KG1 (cell line): ENCODE data around the gene TMTC4.
"Not testable (repeated sequence)": the region's sequence is repeated elsewhere in the genome, so short reads cannot be mapped to it uniquely, and the experiment has no call there.

Experiments used
- DNase-seq: peaks from one replicate; lab custom pipeline; 2025; lab: John Stamatoyannopoulos, UW

Gene TMTC4

GRCh38 chr13:100627120-100627519, 47.5 kb downstream of the TMTC4 start:
- DNase-seq: no peak

DNA sequence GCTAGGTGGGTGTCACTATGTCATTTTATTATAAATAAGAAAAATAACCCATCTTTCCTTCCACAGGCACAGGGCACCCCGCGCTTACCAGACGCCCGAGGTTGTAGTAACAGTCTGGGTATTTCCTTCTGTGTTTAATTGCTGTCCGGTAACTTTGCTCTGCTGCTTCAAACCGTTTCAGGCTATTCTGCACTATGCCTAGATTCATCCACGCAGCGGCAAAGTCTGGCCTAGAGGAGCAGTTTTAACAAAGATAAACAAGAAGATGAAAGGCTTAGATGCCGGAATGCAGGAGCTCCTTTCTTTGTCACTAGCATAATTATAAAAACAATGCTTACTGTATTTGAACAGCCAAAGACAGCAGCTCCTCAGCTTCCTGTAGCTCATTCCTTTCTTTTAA, 49.1 kb downstream of the TMTC4 start:
- no peak for DNase-seq

DNA sequence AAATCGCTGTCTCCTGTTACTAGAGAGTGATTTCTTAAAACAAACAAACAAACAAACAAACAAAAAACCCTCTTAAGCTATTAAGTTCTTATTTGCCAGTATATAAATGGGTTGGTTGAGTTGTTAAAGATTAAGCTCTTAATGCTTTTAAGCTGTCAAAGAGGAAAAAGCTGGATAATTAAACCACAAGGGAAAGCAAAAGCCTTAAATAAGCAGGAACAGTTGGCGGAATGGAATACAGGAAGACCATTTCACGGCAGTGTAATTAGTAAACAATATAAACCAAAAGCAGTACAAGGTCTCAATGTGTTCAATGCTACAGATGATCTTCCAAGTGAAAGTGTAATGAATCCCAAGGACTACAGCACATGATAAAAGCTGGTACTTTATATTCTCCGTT, 53.8 kb downstream of the TMTC4 start:
- no peak for DNase-seq

DNA sequence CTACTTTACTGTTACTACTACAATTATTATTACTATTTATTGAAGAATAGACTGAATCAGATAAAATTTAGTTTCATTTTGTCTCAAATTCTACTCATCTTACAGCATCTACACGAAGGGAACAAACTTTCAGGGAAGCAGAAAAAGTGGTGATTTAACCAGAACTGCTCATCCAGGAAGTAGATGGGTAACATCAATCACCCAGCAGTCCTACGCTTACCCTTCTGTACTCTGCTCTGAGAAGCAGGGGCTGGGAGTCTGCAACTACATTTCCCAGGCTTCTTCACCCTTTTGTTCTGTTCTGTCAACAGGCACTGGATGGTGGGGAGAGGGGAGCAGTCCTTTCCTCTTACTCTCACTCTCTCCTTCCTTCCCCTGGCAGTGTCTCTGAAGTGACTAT, 54.7 kb downstream of the TMTC4 start:
- DNase-seq: no peak

- not testable (repeated sequence) for DNase-seq
Measured at GRCh38 chr13:100618897-100619296, 55.7 kb downstream of the TMTC4 start.

DNA sequence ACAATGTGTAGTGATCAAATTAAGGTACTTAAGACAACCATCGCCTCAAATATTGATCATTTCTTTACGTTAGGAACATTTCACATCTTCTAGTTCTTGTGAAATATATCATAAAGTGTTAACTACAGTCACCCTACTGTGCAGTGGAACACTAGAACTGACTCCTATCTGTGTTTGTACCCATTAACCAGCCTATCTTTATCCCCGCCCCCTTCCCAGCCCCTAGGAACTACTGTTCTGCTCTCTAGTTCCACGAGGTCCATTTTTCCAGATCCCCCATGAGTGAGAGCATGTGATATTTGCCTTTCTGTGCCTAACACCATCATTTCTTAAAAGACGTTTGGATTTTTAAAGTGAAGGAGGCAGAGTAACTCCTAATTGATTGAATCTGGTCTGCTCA, 61.6 kb downstream of the TMTC4 start:
- no peak for DNase-seq

DNA sequence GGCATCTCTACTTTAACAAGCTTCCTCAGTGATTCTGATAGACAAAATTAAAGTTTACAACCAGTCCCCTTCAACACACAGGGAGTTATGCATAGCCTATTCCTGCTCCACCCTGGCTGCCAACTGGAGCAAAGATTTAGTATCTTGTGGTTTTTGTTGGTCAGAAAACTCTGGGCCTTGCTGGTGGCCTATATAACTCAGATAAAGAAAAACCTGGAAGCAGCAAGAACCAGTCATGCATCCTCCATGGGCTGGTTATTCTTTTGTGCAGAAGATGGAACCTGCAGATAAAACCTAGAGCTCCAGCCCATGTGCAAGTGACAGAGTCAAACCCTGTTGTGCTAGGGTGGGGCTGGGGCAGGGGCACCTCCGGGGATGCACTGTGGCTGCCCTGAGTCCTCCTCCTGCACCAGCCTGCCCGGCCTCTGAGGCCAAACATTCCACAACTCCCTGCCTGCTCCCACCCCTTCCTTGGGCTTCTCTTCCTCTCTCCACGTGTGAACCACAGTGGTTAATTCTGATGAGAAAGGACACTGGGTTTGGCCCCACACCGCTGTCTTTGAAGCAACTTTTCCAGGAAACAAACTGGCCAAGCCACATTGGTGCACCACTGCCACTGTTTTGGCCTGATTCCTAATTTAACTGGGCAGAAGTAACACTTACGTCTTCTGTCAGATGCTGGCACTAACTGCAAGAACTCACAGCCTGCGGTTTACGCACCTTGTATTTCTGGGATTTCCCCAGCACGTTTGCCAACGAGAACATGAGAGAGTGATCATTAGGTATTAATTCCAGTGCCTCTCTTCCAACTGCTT, 62.7 kb downstream of the TMTC4 start:
- DNase-seq: no peak

- DNase-seq: peak; percentile 60
Measured at GRCh38 chr13:100610391-100611347, 63.9 kb downstream of the TMTC4 start.

DNA sequence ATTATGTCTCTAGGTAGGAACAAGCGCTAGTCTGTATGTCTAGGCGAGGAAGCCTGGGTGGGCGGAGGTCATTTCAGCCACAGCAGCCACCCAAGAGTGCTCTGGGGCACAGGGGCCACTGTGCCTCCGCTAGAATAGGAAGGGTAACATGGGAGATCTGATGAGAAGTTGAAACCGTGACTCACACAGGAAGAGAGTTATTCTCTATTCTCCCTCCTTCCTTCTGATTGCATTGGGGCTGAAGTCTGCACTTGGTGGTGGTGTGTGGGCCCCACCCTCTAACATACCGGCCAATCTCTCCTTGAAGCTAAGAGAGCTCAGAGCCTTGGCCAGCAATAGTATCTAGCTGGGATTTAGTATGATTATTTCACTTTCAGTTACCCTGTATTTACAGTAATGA, 65.7 kb downstream of the TMTC4 start:
- DNase-seq: peak; percentile 40

GRCh38 chr13:100608489-100608888, 66.1 kb downstream of the TMTC4 start:
- no peak for DNase-seq

DNA sequence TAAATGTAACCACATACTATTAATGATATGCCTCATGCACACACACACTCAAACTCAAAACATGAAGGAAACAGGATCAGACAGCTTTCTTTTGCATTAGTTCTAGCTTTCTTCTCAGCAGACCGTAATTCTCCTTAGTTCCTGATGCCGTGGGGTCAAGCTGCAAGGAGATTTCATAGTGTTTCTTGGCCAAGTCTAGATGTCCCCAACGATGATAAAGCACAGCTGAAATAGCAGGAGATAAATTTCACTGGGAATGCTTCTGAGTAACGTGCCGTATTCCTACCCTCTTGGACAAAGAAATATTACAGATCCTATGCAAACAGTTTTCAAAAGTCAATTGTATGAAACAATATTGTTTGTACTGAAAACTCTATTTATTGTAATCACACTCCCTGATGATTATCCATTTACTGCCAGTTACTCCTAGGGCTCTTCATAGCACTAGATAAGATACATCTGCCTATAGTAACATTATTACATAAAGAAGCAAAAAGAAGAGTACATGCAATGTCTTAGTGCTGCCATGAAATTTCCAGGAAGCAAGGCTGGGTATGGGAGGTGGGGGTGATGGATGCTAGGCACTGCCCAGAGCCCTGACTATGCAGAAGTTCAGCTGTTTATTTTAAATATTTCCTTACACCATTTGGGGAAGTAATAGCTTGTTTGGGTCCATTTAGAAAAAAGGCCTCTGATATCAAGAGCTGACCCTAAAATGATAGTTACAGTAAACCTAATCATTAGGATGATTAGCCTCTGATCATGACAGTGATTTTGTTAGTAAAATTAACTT, 69.5 kb downstream of the TMTC4 start:
- no peak for DNase-seq

DNA sequence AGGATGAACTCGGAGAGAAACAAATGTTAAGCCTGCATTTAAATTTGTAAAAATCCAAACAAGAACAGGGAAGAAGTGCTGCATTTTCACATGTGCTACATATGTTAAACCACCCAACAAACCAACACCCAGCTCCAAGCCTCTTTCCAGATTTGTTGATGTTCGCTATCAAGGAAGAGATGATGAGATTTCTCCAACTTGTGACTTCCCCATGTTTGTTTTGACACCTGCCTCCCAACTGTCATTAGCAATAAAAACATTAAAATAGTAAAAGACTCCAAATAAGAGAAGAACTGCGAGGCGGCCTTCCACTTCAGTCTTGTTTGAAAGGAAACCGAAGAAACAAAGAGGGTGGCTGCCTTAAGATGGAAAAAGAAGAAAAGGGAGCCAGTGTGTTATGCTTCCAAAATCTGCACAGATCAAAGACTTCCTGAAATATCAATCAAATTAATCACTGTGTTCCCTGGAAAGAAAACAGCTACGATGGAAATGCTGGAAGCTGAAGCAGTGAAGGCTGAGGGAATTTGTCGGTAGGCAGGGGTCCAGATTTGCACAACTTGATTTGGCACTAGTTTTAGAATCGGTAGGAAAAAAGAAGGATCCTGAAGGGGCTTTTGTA, 72.0 kb downstream of the TMTC4 start:
- DNase-seq: no peak

DNA sequence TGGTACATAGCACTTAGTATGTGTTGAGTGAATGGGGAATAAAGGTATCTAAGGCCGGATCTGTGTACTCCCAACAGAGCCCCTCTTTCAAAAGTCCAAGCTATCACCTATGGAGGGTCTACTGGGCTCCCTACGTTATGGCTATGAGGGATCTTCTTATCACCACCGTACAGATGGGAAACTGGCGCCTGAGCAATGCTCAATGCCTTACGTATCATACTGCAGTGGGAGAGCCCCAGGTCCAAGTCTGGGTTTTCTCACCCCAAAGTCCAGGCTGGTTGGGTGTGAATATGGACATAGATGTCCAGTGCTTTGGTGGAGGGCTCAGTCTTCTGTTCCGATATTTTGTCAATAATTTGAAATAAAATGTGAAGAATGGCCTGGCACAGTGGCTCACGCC, 72.9 kb downstream of the TMTC4 start:
- no peak for DNase-seq

DNA sequence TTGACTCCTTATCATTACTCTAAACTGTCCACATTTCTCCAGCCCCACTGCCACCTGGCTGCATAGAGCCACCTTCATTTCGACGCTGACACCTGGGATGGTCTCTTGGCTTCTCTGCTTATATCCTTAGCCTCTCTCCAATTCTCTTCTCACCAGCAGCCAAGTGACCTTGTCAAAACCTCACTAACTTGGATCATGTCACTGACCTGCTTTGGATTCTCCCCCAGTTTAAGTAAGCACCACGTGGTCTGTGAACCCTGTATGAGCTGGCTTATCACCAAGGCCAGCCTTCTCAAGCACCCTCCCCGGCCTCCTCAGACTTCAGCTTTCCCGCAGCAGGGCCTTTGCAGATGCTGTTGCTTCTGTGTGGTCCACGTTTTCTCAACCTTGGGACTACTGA, 73.7 kb downstream of the TMTC4 start:
- no peak for DNase-seq

DNA sequence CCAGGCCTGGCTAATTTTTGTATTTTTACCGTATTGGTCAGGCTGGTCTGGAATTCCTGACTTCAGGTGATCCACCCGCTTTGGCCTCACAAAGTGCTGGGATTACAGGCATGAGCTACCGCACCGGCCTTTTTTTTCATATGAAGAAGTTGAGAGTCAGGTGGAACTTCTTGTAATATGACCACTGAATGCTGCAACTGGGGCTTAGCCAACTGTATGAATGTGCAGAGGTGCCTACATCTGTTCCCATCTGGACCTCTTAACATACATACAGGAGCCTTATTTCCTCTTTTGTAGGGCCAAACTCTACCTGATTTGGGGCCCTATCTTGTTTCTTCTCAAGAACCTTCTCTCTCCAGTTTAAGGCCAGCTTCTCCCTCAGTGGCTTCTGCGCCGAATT, 74.1 kb downstream of the TMTC4 start:
- DNase-seq: no peak

DNA sequence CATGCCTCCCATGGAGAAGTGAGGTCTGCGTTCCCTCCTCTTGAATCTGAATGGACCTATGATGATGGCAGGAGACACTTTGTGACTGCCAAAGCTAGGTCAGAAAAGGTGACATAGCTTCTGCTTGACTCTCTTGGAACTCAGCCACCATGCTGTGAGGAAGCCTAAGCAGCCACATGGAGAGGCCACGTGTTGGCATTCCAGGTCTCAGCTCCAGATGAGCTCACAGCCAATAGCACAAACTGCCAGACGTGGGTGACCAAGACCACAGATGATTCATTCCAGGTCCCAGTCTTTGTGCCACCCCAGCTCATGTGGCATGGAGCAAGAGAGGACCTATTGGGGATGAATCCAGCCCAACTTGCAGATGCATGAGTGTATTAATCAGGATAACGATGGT, 77.3 kb downstream of the TMTC4 start:
- DNase-seq: no peak

GRCh38 chr13:100596516-100596915, 78.1 kb downstream of the TMTC4 start:
- no peak for DNase-seq

DNA sequence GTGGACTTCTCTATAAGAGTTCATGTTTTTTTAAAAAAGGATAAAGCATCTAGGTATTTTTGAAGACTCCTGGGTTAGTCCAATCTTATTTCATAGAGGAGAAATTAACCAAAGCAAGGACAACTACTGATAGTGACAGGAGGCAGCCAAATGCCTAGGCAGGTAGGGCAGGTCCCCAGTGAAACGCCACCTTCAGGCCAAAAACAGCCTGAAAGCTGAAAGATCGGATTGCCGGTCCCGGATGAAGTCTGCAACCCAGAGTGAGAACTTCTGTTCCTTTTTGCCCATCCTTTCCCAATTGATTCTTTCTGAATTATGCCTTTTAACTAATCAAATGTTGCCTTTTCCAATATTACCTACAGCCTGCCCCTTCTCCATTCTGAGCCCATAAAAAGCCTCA, 79.9 kb downstream of the TMTC4 start:
- DNase-seq: no peak

DNA sequence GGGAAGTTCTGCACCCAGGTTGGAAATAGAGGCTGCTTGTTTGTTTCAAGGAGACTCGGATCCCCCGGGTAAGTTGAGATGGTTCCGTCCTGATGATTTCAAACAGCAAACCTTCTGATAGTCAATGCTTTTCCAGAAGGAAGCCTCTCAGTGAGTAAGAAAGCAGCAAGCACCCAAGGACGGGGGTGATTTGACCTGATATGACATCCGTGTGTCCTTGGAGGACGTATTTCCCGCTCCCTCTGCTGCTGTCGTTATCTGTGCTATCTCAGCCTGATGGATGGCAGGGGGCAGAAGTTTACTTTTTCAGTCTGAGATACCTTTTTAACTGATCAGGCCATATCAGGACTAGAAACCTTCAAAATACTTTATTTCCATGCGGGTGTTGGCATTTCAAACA, 80.3 kb downstream of the TMTC4 start:
- no peak for DNase-seq

DNA sequence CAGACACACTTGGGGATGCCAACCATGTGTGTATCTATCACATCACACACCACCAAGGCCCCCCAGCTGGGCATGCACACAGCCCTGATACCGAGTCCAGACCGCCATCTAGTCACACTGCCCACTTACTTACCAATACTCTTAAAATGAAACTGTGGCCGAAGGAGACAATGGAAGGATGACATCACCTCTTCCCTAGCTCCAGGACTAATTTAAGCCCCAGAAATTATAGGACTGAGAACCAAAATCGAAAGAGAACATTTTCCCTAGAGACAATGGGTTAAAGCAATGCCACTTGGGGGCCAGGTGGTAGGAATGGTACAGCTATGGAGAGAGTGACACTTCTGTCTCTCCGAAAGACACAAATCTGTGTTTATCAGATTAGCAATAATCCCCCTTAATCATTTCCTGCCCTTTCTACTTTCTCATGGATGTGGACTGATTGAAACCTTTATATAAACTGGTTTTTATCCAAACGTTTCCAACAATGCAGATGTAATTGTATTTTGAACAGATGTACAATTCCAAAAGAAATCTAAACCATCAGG, 85.3 kb downstream of the TMTC4 start:
- no peak for DNase-seq

DNA sequence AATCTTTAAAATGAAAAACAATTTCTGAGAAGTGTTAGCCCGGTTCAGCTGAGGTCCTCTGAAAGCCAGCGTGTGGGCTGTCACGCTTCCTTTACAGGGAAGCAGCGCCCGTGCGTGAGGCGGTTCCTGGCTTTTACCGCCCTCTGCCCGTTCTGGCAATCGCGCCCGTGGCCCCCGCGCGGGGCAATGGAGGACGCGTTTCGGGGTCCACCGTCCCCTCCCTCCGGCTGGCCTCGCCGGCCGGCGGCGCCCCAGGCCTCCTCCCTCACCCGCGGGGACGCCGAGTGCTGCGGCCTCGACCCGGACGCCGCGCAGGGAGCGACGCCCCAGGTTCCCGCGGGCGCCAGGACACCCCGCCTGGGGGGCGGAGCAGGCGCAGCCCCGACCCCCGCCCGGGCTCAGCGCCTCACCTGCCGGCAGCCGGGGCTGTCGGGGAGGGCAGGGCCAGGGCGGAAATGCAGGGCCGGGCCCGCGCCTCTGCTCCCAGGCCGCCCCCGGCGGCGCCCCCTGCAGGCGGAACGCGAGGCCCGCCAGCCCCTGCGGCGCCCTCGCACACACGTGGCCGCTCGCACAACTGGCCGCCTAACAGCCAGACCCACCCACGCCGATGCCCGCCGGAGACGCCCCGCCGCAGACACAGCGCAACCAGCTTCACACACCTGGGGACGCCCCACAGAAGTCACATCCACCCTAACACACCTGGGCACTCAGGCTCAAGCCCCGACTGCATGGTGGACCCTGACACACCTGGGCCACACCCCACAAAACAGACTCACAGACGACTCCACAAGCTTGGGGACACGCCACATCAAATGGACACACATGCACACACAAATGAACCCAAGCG, 86.0 kb downstream of the TMTC4 start, which contains the start of gene GGACT:
TSS of gene GGACT (minus strand) at position 459 of the 847 bp plus-strand sequence. CDS start 56,198 bp downstream, outside the sequence.
- DNase-seq: peak; percentile 32
